Thyroid gland (tissue), 4 donors: ENCODE results near the gene A2M.

Experiments
- POLR2A ChIP-seq, 2 donors: fragments of 450-650 bp; IDR thresholded peaks; one replicate each; pipeline ENCODE4 v1.6.1; 2017; ENCODE audit warnings: antibody characterized with exemption in 2 of 2, mild to moderate bottlenecking in 2 of 2, moderate library complexity in 1 of 2
- TF ChIP-seq, protein P1 (sequence below), 6 experiments: fragments of 200-600 bp in 3 of 6; fragments of 450-650 bp in 3 of 6; sonication (generic) in 3 of 6; IDR thresholded peaks; one replicate each; pipeline ENCODE4 v1.5.1; 2016 to 2019; ENCODE audit warnings: antibody characterized with exemption in 6 of 6, mild to moderate bottlenecking in 2 of 6, inconsistent platforms in 1 of 6, moderate library complexity in 1 of 6

GRCh38 chr12:9079082-9079481 lies 36.6 kb downstream of the A2M start:
- TF ChIP-seq, protein P1, sequence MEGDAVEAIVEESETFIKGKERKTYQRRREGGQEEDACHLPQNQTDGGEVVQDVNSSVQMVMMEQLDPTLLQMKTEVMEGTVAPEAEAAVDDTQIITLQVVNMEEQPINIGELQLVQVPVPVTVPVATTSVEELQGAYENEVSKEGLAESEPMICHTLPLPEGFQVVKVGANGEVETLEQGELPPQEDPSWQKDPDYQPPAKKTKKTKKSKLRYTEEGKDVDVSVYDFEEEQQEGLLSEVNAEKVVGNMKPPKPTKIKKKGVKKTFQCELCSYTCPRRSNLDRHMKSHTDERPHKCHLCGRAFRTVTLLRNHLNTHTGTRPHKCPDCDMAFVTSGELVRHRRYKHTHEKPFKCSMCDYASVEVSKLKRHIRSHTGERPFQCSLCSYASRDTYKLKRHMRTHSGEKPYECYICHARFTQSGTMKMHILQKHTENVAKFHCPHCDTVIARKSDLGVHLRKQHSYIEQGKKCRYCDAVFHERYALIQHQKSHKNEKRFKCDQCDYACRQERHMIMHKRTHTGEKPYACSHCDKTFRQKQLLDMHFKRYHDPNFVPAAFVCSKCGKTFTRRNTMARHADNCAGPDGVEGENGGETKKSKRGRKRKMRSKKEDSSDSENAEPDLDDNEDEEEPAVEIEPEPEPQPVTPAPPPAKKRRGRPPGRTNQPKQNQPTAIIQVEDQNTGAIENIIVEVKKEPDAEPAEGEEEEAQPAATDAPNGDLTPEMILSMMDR (IDR thresholded peaks at IDR 0.05) = no peak
- no peak for TF ChIP-seq POLR2A (IDR thresholded peaks at IDR 0.05)
